ENCODE results near the gene IFT22. TPM values are rescaled to one million over a fixed set of nuclear protein-coding genes. Genes with fewer than 3 reads are reported as not detected.

IFT22 gene
- total RNA-seq (10 to 100 TPM; 19.9 to 44.1 (median 32.5) TPM), polyA plus RNA-seq (10 to 100 TPM; 11.3 to 37.9 TPM)
- long read RNA-seq, donor 1, transcript IFT22-201 (5 exons, 1,130 nt): major isoform, 18 of 35 reads
- long read RNA-seq, donor 1, partial matches to known transcripts: 5 of 35 reads
- long read RNA-seq, donor 1, other reads (novel, unspliced or antisense): 3 of 35 reads
- long read RNA-seq, donor 2, transcript IFT22-201 (5 exons, 1,130 nt): major isoform, 23 of 50 reads
- long read RNA-seq, donor 2, partial matches to known transcripts: 6 of 50 reads
- long read RNA-seq, donor 2, other reads (novel, unspliced or antisense): 10 of 50 reads
- long read RNA-seq, donor 3, transcript IFT22-201 (5 exons, 1,130 nt): major isoform, 10 of 13 reads
- long read RNA-seq, donor 3, partial matches to known transcripts: 1 of 13 reads
- long read RNA-seq, donor 3, other reads (novel, unspliced or antisense): 0 of 13 reads

- intact Hi-C loops (cut with DNase I): no loop called here
Measured at GRCh38 chr7:101321491-101322401, at the start of gene IFT22. TSS of gene IFT22 (minus strand) at chr7:101321812. CDS start at chr7:101321709, 103 bp downstream.

DNA sequence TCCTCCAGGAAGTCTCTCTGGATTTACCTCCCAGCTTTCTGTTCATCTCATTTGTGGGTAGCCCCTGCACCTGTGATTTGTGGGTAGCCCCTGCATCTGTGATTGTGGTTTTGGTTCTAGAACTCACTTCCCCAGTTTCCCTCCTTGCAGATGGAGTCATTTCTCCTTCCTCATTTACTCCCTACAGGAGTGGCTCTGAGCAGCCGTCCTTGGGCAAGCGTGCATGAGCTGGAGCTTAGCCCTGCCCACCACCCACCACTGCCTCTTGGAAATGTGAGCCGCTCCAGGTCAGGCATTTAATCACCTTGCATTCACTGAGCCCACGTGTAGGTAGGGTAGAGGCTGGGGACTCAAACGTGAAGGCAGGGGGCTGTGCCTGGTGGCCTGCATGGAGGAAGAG lies 49.2 kb upstream of the IFT22 start:
- Histone ChIP-seq H3K36me3 (no peaks in the 10 kb centered on the region), H3K27me3 (peaks cover 0 to 82% (median 35%) of the 10 kb centered on the region in 7 donors), H3K9me3 (no peaks in the 10 kb centered on the region), H3K4me1 (no peaks in the 10 kb centered on the region), H3K27ac (no peak overlapping the region), H3K4me3 (no peak overlapping the region)
- no peak for DNase-seq
- no peak for TF ChIP-seq CTCF (IDR thresholded peaks at IDR 0.05)
- no peak for ATAC-seq
- 55 to 57% methylated on average over 5 of the region's 5 CpGs for WGBS, 2 donors
- intact Hi-C loops (cut with DNase I): no loop called here

More at GRCh38 chr7:101321491-101322401, at the start of gene IFT22:
- H3K36me3 ChIP-seq: peaks cover 0 to 24% (median 6%) of the 10 kb centered on the region in 9 donors
- ATAC-seq: peak; percentile 97 to 99 (median 99)
- 0 to 1% methylated on average over 69 of the region's 69 CpGs for WGBS, 2 donors
- TF ChIP-seq CTCF (IDR thresholded peaks at IDR 0.05): peak in 7 of 9 donors; percentile 27 to 58 (median 36)
- H3K4me1 ChIP-seq: peaks cover 0 to 18% (median 12%) of the 10 kb centered on the region in 9 donors
- no peaks in the 10 kb centered on the region for H3K27me3 ChIP-seq
- H3K9me3 ChIP-seq: no peaks in the 10 kb centered on the region
- peak within 1 kb of the TSS; percentile 6 to 93 (median 80) for H3K27ac ChIP-seq
- peak within 1 kb of the TSS; percentile 55 to 95 (median 82) for H3K4me3 ChIP-seq
- peak; percentile 92 to 94 for DNase-seq

DNA sequence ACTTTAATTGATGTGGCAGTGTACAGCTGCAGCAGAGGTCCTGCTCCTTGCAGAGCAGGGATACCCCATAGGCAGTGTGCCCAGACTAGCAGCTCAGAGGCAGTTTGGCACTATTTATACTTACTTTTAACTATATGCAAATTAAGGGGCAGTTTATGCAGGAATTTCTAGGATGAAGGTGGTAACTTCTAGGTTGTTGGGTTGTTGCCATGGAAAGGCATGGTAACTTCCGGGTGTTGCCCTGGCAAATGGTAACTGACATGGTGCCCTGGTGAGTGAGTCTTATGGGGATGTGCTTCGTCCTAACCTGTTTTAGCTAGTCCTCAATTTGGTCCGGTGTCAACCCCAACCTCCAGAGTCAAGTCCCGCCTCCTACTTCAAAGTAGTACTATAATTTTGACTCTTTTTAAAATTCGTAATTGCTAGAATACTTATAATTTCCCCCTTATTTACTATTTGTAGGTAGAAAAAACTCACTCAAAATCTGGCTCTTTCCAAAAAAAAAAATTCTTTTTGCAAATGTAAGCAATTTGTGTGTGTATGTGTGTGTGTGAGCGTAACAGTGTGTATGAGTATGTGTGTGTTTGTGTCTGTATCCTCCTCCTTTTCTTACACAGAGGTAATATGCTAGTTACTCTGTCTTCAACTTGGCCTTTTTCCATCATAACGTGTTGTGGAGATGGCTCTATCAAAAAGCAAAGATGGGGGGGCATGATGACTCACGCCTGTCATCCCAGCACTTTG lies 47.0 kb upstream of the IFT22 start:
- H3K27me3 ChIP-seq: peaks cover 0 to 89% (median 58%) of the 10 kb centered on the region in 7 donors
- no peaks in the 10 kb centered on the region for H3K36me3 ChIP-seq
- no peak overlapping the region for H3K27ac ChIP-seq
- WGBS, 2 donors: 77 to 79% methylated on average over 8 of the region's 8 CpGs
- intact Hi-C loops (cut with DNase I): loop anchor here in 5 of 10 donors (5.0 to 10.0 kb wide), 3 partner anchors 46 to 169 kb away; no protein-coding TSS in a partner anchor
- DNase-seq (no peak), ATAC-seq (no peak)
- no peak overlapping the region for H3K4me3 ChIP-seq
- H3K9me3 ChIP-seq: no peaks in the 10 kb centered on the region
- TF ChIP-seq CTCF (IDR thresholded peaks at IDR 0.05): no peak
- H3K4me1 ChIP-seq: peaks cover 0 to 11% (median 8%) of the 10 kb centered on the region in 9 donors

All from heart right ventricle (tissue), 16 donors.